HG02852 (cell line): ENCODE data around the gene PCSK9.
"Not testable (repeated sequence)": the region's sequence is repeated elsewhere in the genome, so short reads cannot be mapped to it uniquely, and the experiment has no call there.

Experiments
- ATAC-seq: cut with Tn5 transposase; IDR thresholded peaks from one replicate; pipeline ENCODE4 v1.9.1; 2021; ENCODE audit warnings: mild to moderate bottlenecking, moderate library complexity; ENCODE audit not compliant: unreplicated experiment

Gene PCSK9

DNA sequence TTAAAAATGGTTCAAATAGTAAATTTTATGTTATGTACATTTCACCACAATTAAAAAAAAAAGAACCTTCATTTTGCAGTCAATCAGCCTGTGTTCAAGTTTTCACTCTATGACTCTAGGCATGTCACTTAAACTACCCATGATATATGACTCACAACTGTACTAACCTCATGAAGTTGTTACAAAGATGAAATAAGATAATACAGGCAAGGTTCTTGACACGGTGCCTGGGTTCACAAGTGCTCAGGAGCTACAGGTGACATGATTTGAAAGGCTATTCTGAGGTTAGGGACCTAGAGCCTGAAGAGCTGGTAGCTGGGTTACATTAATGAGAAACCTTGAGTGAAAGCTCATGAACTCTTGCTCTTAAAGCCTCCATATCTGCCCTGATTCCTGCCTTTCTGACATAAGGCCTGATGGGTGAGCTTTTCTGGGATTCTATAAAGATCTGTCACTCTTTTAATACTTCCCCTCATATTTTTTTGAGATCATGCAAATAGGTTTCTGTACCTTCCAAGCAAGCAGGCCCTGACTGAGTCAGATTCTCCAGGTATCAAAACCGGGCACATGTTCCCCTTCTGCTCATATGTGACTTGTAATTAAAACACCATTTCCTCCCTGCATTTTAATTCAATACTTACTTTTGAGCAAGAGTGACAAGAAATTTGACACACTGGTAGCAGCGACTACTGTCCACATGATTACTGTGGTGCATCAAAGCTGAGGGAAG is 34.0 kb downstream of the PCSK9 start:
- peak; percentile 73 for ATAC-seq

DNA sequence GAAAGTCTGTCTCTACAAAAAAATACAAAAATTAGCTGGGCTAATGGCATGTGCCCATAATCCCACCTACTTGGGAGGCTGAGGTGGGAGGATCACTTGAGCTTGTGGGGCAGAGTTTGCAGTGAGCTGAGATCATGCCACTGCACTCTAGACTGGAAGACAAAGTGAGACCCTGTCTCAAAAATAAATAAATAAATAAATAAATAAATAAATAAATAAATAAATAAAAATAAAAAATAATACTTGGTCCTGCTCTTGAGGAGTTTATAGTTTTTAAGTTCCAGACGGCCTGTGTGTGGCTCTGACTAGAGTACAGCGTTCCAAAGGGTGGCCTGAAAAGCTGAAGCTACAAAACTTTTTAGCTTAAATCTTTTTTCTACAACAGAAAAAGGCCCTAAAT is 35.1 kb downstream of the PCSK9 start:
- no peak for ATAC-seq

DNA sequence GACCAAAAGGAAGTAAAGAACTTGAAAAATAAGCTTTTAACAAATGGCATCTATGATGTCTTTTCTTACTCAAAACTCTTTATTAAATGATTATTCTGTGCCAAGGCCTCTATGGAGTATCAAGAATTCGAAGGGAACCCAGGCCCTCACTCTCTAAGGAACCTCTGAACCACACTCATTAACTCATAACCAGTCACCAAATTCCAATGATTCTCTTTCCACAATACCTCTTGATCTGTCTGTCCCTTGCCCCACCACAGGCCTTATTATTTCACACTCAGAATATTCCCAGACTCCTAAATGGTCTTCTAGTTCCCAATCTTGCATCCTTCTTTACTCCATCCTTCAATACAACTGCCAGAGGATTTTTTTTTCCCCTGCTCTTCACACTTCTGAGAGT is 37.0 kb downstream of the PCSK9 start:
- no peak for ATAC-seq

DNA sequence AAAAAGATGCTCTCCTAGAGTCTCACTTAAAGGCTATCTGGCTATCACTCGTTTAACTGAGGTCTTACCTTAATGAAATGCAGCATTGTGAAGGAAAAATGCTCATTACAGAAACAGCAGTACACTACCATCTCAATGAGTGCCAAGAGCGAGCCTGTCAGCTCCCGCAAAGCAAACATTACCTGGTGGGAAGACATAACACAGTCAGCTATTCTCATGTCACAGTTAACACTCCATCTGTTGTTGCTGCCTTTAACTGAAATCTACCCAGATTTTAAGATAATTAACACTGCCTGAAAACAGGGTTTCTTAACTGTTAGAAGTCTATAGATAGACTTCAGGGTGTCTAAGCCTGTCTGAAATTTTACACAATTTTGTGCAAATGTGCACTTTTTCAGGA is 39.1 kb downstream of the PCSK9 start:
- ATAC-seq, result no peak

DNA sequence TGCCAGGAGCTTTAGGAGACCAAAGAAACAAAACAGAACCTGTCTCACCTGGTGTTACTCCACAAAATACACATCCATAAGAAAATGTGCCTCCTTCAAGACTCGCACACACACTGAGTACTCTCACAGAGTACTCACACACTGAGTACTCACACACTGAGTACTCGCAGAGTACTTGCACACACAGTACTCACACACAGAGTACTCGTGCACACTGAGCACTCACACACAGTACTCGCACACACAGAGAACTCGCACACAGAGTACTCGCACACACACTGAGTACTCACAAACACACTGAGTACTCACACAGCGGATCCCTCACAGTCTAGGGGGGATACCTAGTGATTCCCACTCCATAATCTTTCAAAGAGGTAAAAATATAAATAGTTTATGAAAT is 40.3 kb downstream of the PCSK9 start:
- ATAC-seq, result no peak

DNA sequence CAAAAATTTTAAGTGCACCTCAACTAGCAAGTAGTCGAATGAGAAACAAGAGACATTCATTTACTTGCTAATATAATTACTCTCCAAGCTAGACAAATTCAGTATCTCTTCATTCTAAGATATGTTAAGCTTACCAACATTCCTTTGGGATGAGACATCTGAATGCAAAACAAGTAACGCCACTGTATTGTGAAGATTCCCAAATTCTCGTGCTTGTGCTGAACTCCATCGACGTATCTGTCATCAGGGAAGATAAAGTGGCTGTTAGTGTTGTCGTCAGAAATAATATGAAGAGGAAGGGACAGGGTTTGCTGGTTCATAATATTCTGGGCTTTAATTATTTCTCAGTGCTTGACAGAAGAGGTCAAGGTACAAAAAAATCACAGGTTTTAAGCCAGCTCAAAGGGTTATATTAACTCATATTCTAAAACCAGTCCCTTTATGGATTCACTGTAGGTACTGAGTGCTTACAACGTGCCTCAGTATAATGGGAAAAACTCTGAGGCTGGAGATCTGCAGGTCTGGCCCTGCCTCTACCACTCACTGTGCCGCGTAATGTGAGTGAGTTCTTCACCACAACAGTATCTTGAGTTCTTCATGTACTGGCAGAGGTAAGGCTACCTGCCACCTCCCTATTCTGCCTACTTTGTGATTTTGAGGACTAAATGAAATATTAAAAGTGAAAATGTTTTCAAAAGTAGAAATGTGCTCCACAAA is 42.0 kb downstream of the PCSK9 start:
- no peak for ATAC-seq

DNA sequence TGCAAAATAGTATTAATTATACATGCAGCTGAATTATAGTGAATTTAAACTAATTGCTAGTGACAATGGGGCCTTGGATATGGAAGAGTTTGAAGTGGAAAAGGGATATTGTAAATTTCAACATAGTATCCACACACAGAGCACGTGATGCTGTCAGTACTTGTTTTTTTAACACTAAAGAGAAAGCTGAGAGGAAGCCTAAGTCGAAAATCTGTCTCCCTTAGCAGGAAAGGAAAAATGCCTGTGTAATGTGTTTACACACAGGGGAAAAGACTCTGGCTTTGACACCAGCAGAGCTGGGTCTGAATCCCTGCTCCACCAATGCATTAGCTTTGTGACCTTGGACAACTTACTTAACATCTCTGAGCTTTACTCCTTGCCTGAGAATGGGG is 42.6 kb downstream of the PCSK9 start:
- no peak for ATAC-seq

DNA sequence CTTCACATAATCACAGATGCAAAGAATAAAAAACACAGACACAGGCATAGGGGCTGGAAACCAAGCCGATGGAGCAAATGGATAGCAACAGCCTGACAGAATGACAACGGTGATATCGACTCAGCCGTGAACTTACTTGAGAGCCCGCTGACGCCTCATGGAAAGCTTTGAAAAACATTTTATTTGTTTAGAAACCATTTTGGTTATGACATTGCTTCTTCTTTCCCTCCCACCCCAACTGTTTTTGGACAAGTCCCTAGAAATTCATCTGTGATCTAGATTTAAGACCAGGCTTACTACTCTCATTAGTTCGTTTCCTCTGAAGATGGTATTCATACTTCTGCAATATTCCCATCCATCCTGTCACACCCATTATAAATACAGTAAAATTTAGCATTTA is 44.9 kb downstream of the PCSK9 start:
- ATAC-seq, result no peak

DNA sequence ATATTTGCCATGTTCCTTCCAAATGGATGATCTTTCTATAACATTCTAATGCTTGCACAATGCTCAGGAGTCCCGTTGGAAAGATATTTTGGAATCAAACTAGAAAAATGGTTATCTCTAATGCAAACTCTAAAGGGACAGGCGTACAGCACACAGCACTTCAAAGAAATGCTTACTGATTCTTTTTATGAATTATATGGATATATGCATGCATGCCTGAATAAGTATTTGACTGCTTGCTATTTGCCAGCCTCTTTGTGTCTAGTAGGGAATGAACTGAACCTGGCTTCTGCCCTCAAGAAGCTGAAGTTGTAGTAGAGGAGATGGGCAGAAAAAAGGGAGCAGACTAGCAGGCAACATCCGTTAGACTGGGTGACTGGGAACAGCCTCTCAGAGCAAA is 48.1 kb downstream of the PCSK9 start:
- no peak for ATAC-seq

DNA sequence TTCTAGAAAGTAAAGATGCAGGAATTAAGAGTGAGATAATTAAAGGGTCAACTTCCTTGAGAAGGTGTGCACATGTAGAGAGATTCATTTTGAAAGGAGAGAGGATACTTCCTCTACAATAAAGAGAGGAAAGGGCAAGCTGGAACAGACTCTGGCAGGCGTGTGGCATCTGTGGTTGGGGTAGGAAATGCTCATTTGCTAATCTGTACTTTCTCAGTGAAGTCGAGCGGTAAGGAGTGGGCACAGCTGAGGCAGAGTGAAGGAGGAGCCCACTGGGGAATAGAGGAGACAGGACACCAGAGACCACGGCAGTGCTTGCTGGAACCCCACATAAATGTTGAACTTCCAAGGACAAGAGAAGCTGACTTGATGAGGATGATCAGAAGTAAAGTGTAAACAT is 49.1 kb downstream of the PCSK9 start:
- ATAC-seq, result no peak

DNA sequence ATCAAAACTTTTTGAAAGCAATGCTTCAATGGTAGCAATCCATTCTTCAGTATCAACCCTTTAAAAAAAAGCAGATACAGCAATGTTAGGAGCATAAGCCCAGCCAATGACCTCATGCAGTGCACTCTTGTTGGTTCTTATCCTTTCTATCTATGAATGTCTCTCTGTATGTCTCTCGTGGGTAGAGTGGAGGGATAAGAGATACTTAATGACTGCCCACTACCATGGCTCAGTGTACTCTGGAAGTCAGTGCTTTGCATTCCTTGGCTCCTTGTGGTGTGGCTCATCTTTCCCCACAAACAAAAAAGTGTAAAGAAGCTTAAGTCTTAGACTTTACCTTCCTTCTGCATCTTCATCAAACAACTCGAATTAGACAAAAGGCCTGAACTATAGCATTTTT is 50.3 kb downstream of the PCSK9 start:
- ATAC-seq, result no peak

DNA sequence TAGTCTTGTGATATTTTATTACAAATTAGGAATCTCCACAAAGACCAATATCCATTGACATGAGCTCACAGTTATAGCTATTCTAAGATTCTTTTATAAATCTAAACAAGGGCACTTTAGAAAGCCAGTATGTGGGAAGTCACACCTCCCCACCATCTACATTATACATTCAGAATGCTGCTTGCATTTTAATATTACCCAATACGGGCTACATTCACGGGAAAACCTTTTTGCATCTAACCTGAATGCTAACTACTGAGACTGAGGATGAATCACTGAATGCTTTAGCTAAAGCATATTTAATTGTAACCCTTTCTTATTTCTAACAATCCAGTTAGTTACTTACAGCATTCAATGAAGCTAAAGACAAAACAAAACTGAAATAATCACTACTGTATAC is 53.1 kb downstream of the PCSK9 start:
- no peak for ATAC-seq

DNA sequence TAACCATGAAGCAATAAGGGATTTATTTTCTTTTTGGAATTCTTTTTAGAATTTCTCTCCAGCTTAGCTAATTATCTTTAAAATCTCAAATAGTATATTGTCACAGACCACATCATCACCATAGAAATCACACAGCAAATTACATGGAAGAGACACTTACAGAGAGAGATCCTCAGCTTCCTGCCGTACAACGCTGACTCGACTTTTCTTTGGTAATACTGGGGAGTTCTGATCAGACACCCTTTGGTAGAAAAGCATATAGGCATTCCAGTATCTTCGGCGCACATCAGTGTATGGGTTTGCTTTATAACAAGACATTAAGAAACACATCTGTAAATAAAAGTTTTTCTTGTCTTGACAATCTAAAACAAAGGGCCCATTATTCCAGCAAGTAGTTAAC is 55.7 kb downstream of the PCSK9 start:
- no peak for ATAC-seq

DNA sequence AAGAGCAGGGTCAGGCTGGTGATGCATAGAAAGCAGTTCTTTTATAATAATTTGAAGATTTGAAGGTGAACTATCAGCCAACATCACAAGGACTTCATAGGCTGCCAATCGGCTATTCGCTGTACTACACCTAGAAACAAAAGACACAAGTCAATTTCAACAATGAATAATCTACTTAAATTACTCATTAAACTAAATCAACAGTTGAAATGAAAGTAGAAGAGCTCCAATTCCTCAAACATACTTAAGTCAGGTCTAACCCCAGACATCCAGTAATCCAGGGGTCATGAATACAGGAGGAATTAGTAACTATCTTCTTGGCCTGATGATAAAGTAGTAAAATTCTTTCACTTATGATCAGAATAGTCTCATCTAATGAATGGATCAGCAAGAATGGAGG is 64.5 kb downstream of the PCSK9 start:
- no peak for ATAC-seq

DNA sequence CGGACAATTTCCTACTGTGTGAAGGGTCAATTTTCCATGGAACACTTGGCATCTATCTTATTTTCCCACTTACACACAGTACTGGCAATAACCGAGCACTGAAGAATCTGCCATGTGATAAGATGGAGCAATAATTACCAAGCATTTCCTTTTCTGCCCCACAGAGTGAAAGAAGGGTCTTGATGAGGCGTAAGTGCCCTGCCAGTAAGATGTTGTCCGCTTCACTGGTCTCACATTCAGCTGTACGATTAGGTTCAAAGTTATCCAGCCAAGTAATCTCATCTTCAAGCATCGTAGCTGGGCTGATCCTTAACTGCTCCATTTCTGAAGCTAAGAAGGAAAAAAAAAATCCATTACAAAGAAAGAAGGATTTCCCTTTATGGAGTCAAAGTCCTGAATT is 67.8 kb downstream of the PCSK9 start:
- no peak for ATAC-seq

DNA sequence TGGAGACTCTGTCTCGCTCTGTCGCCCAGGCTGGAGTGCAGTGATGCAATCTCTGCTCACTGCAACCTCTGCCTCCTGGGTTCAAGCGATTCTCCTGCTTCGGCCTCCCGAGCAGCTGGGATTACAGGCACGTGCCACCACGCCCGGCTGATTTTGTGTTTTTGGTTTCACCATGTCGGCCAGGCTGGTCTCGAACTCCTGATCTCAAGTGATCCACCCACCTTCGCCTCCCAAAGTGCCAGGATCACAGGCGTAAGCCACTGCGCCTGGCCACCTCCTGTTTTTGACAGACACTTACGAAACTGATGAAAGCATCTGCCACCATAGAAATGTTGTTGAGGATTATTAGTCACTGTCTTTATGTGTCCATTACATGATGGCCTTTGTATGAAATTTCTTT is 69.7 kb downstream of the PCSK9 start:
- ATAC-seq, result not testable (repeated sequence)
